Hepatocyte (in vitro differentiated cells): ENCODE measurements around the gene PHF20.

Source experiments
- EZH2 ChIP-seq: fragments of 200-600 bp; sonication (generic); IDR thresholded peaks from 2 replicates; pipeline ENCODE4 v1.6.1; 2016; ENCODE audit warnings: antibody characterized with exemption, mild to moderate bottlenecking, borderline replicate concordance
- TF ChIP-seq, protein P1 (sequence below): fragments of 200-600 bp; sonication (generic); IDR thresholded peaks from 2 replicates; pipeline ENCODE4 v1.5.1; 2016; ENCODE audit warnings: antibody characterized with exemption, mild to moderate bottlenecking; ENCODE audit not compliant: poor library complexity

DNA sequence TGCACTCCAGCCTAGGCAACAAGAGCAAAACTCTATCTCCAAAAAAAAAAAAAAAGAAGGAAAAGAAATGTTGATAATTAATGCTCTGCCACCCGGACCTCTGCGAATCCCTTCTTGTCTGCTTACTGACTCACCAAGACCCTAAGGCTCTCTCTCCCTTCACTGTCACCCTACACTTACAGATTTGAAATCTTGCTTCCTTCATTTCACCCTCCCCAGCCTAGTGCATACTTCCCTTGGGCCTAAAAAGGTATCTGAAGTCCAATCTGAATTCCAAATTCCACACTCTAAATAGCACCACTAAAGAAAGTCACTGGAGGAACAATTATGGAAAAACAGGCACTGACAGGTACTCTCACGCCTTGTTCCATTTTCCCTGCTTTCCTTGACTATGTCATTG lies 9.4 kb upstream of the PHF20 start:
- TF ChIP-seq, protein P1, sequence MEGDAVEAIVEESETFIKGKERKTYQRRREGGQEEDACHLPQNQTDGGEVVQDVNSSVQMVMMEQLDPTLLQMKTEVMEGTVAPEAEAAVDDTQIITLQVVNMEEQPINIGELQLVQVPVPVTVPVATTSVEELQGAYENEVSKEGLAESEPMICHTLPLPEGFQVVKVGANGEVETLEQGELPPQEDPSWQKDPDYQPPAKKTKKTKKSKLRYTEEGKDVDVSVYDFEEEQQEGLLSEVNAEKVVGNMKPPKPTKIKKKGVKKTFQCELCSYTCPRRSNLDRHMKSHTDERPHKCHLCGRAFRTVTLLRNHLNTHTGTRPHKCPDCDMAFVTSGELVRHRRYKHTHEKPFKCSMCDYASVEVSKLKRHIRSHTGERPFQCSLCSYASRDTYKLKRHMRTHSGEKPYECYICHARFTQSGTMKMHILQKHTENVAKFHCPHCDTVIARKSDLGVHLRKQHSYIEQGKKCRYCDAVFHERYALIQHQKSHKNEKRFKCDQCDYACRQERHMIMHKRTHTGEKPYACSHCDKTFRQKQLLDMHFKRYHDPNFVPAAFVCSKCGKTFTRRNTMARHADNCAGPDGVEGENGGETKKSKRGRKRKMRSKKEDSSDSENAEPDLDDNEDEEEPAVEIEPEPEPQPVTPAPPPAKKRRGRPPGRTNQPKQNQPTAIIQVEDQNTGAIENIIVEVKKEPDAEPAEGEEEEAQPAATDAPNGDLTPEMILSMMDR, result no peak
- no peak for TF ChIP-seq EZH2
